Activated T-cell treated with anti-CD3 and anti-CD28 coated beads for 48 hours (primary cell): ENCODE measurements around the gene BFSP2.
"Not testable (repeated sequence)": the region's sequence is repeated elsewhere in the genome, so short reads cannot be mapped to it uniquely, and the experiment has no call there.

Experiments
- DNase-seq: peaks from one replicate; pipeline ENCODE4 v3.0.0-alpha.2; 2020; ENCODE audit warnings: low read depth

Gene BFSP2

DNA sequence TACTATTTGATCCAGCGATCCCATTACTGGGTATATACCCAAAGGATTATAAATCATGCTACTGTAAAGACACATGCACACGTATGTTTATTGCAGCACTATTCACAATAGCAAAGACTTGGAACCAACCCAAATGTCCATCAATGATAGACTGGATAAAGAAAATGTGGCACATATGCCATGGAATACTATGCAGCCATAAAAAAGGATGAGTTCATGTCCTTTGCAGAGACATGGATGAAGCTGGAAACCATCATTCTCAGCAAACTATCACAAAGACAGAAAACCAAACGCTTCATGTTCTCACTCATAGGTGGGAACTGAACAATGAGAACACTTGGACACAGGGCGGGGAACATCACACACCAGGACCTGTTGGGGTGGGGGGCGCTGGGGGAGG lies 82.6 kb downstream of the BFSP2 start:
- DNase-seq, result not testable (repeated sequence)

GRCh38 chr3:133486658-133487057 lies 86.8 kb downstream of the BFSP2 start:
- DNase-seq, result no peak

- no peak for DNase-seq
Observed at GRCh38 chr3:133487204-133487603, 87.3 kb downstream of the BFSP2 start.

- DNase-seq, result peak; percentile 31
Observed at GRCh38 chr3:133487920-133488540, 88.2 kb downstream of the BFSP2 start.

GRCh38 chr3:133488785-133489367 lies 89.0 kb downstream of the BFSP2 start:
- DNase-seq, result no peak

DNA sequence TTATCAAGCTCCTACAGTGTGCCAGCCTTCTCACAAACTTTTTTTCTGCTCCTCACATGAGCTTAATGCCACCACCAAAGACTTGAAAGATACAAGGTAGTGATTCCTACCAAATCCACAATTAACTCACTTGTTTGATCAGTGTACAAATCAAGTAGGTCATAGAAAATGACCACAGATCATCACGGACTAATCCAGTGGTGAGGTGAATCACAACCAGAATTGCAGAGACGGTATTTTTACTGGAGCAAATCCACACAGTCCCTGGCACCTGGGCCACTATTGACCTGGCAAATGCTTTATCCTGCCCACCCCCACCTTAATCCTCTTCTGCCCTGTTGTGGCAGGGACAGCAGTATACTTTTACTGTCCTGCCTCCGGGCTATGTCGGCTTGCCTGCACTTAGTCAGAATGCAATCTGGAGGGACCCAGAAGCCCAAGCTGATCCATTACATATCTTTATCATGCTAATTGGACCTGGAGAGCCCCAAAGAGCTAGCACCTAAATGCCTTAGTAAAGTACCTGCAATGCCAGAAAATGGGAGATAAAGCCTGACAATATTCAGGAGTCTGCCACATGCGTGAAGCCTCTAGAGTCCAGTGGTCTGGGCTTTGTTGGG lies 89.7 kb downstream of the BFSP2 start:
- DNase-seq, result no peak

DNA sequence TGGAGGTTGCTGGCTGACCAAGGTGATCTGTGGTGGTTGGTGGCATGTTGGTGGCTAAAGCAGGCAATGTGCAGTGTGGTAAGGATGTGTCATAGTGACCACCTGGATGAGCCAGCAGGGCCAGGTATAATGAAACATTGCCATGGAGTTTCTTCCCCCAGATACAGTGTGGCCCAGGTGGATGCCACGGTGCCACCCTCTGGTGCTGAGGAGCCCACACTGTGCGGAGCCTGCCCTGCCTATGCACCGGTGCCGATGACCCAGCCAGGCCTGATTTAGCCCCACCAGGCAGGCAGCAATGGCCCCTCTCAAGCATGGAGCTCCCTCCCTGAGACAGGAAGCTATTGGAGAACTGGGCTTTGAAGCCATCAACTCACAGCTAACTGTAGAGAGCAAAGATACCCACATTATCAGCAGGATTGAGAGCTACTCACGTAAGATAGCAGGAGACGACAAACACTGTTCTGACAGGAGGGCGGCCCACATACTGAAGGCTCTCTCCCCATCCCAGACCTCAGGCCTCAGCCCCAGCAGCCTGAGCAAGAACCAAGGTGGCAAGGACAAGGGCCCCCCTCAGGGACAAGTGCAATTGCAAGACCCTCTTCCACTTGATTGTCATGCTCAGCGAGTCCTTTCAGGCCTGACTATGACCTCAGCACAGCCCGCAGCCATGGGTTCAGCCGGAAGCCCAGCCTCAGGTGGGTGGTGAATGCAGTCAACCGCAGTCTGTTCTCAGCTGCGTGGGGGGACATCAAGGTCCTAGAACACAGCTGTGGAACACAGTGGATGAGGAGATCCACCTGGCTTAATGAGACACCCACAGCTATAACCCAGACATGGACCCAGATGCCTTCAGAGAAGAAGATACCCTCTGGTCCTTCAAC lies 90.9 kb downstream of the BFSP2 start:
- peak; percentile 76 for DNase-seq

DNA sequence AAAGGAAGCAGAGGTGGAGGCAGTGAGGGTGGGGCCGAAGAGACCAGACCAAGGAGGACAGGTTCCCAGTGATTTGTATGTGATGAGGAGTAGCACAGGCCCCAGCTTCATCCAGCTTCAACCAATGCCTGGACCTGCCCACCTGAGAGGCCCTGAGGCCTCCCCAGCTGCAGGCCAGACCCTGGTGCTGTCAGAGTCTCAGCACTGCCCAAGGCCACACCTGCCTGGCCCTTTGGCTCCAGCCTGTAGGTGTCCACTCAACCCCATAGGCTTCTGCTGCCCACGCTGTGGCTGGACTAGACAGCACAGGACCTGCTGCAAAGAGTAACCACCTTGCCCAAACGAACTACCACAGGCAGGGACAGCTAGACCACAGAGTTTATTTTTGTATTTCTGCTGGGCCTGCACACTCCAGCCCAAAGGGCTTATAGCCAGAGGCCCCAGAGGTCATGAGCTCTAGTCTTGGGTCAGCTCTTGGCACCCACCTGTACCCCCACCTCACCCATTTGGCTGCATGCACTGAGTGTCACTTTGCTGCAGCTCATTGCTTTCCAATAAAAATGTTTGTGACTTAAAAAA lies 91.7 kb downstream of the BFSP2 start:
- DNase-seq, result no peak

DNA sequence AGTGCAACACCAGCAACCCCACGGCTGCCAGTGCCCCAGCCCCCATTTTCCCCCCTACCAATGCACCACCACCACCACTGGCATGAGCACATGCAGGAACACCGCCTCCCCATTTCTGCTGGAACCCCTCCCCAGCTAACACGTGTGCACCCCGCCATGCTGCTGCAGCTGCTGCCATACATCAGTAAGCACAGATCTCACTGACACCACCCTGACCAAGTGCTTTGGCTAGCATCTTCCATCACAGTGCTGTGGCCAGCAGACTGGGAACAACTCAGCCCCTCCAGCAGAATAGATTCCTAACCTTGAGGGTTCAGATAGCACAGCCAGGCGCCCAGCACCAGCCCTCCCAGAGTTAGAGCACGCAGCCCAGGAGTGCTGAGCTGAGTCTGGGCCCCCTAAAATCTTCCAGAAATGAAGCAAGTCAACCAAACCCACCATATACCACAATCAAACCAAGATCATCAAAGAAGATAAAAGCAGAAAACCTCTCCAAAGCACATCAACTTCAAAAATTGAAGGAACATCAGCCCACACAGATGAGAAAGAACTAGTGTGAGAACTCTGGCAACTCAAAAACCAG lies 92.4 kb downstream of the BFSP2 start:
- peak; percentile 24 for DNase-seq

- no peak for DNase-seq
Observed at GRCh38 chr3:133494469-133494868, 94.6 kb downstream of the BFSP2 start.

GRCh38 chr3:133502542-133502941 lies 102.7 kb downstream of the BFSP2 start:
- not testable (repeated sequence) for DNase-seq

DNA sequence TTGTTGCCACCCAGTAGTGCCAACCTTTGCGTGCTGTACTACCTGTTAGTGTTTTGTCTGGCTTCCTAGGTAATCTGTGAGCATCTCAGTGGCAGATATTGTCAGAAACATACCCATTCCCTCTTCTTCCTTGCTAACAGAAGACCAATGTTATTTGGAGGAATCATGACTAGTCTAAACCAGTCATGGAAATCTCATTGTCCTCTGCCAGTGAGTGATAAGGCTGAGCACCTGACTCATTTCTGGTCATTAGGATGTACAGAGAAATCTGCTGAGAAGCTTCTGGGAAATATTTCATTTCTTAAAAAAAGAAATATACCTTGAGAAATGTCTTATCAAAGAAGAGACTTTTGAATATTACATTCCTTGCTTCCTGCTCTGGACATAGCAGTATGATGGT lies 103.6 kb downstream of the BFSP2 start:
- DNase-seq, result no peak

GRCh38 chr3:133504736-133505135 lies 104.9 kb downstream of the BFSP2 start:
- no peak for DNase-seq

GRCh38 chr3:133505813-133506212 lies 106.0 kb downstream of the BFSP2 start:
- DNase-seq, result no peak

DNA sequence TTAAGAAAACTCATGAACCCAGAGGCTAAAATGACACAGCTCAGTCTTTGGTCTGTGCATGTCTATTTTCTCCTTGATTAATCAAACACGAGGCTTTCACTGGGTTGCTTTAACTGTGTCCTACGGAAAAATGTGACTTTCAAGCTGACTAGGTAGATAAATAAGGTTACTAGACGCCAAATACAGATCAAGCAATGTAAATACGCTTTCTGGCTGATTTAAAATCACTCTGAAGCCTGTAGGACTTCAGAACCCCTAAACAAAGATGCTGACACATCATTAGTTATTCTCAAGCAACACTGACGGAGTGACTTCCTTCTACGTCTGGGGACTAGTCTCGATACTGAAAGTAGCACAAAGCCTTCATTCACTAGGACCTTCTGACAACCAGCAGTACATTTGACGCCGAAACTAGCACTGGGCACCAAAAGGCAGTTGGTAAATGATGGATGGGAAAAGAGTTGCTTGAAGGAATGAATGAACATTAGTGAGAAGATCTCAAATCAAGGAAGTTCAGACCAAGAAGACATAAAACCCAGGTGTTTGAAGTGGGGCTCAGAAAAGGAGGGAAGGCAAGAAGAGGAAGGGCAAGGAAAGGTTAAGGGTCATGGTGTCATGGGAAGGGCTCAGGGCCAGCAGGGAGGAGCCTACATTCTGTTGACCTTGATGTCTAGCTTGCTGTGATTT lies 106.5 kb downstream of the BFSP2 start:
- no peak for DNase-seq

GRCh38 chr3:133509488-133509887 lies 109.6 kb downstream of the BFSP2 start:
- no peak for DNase-seq

DNA sequence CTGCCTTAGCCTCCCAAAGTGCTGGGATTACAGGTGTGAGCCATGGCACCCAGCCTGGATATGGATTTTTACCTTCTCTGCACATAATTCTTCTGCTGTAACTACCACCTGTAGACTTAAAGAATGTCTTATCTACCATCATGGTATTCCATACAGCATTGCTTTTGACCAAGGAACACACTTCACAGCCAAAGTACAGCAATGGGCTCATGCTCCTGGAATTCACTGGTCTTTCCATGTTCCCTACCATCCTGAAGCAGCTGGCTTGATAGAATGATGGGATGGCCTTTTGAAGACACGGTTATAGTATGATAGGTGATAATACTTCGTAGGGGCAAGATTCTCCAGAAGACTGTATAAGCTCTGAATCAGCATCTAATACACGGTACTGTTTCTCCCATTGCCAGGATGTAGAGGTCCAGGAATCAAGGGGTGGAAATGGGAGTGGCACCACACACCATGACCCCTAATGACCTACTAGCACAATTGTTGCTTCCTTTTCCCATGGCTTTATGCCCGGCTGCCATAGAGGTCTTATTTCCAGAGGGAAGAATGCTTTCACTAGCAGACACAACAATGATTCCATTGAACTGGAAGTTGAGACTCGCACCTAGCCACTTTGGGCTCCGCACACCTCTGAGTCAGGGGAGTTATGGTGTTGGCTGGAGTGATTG lies 112.7 kb downstream of the BFSP2 start:
- no peak for DNase-seq

GRCh38 chr3:133514418-133514817 lies 114.6 kb downstream of the BFSP2 start:
- no peak for DNase-seq

DNA sequence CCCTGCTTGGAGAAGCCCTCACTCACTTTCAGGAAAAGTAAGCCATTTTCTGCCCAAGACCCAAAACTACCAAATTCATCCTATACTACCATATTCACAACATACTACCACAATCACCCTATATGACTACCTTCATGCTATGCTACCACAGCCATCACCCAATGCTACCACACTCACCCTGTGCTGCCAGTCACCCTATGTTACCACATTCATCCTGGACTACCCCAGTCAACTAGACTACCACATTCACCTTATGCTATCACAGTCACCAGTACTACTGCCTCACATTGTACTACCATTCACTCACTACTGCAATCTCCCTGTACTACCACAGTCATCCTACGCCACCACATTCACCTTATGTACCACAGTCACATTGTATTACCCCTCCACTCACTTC lies 115.3 kb downstream of the BFSP2 start:
- DNase-seq, result no peak

- no peak for DNase-seq
Observed at GRCh38 chr3:133520286-133520685, 120.4 kb downstream of the BFSP2 start.

- not testable (repeated sequence) for DNase-seq
Observed at GRCh38 chr3:133520938-133521337, 121.1 kb downstream of the BFSP2 start.
